RPMI7951 (cell line): ENCODE measurements around the gene ERV3-1. TPM values are rescaled to one million over a fixed set of nuclear protein-coding genes. Genes with fewer than 3 reads are reported as not detected.
"Not testable (repeated sequence)": the region's sequence is repeated elsewhere in the genome, so short reads cannot be mapped to it uniquely, and the experiment has no call there.

Experiments used
- DNase-seq: peaks from one replicate; pipeline ENCODE4 v3.0.0-alpha.2; 2012; ENCODE audit warnings: low read depth
- total RNA-seq: library from RNA; depleted of rRNA; stranded (reverse); fragments of >200 nt; shearing (Covaris generic); gene quantifications from 2 replicates; pipeline ENCODE4 v1.2.3, GENCODE V29; 2014; rRNA removed

ERV3-1 gene
- 5.1 and 6.8 TPM in 2 replicates for total RNA-seq

GRCh38 chr7:65006094-65006992, at the start of gene ERV3-1:
Gene ERV3-1 (minus strand): TSS chr7:65006687. CDS start chr7:64993026, 13,661 bp downstream.
- DNase-seq: peak; percentile 96

GRCh38 chr7:65055786-65056185, 49.3 kb upstream of the ERV3-1 start:
- not testable (repeated sequence) for DNase-seq

- DNase-seq: not testable (repeated sequence)
Observed at GRCh38 chr7:65054466-65054994, 48.0 kb upstream of the ERV3-1 start.

- DNase-seq: not testable (repeated sequence)
Observed at GRCh38 chr7:65051654-65052053, 45.2 kb upstream of the ERV3-1 start.

- not testable (repeated sequence) for DNase-seq
Observed at GRCh38 chr7:65051139-65051538, 44.7 kb upstream of the ERV3-1 start.

GRCh38 chr7:65046329-65046728, 39.8 kb upstream of the ERV3-1 start:
- not testable (repeated sequence) for DNase-seq

- DNase-seq: not testable (repeated sequence)
Observed at GRCh38 chr7:65045589-65045988, 39.1 kb upstream of the ERV3-1 start.

- DNase-seq: peak; percentile 24
Observed at GRCh38 chr7:65038767-65039166, 32.3 kb upstream of the ERV3-1 start.

GRCh38 chr7:65037740-65038688, 31.5 kb upstream of the ERV3-1 start:
- DNase-seq: peak; percentile 90

GRCh38 chr7:65036526-65036925, 30.0 kb upstream of the ERV3-1 start:
- peak; percentile 12 for DNase-seq

GRCh38 chr7:65035469-65035868, 29.0 kb upstream of the ERV3-1 start:
- not testable (repeated sequence) for DNase-seq

- peak; percentile 73 for DNase-seq
Observed at GRCh38 chr7:65034120-65034782, 27.8 kb upstream of the ERV3-1 start.

GRCh38 chr7:65033391-65033790, 26.9 kb upstream of the ERV3-1 start:
- not testable (repeated sequence) for DNase-seq

GRCh38 chr7:65025023-65025422, 18.5 kb upstream of the ERV3-1 start:
- not testable (repeated sequence) for DNase-seq

- DNase-seq: not testable (repeated sequence)
Observed at GRCh38 chr7:65020978-65021377, 14.5 kb upstream of the ERV3-1 start.

- DNase-seq: peak; percentile 61
Observed at GRCh38 chr7:65009881-65010280, 3.4 kb upstream of the ERV3-1 start.

GRCh38 chr7:65009394-65009793, 2.9 kb upstream of the ERV3-1 start:
- not testable (repeated sequence) for DNase-seq

GRCh38 chr7:65007036-65007435, 549 bp upstream of the ERV3-1 start:
- DNase-seq: not testable (repeated sequence)

GRCh38 chr7:65004575-65004974, 1.9 kb downstream of the ERV3-1 start:
- no peak for DNase-seq

GRCh38 chr7:65002972-65003585, 3.4 kb downstream of the ERV3-1 start:
- DNase-seq: no peak
